Umbilical cord (tissue), 1 donor: ENCODE measurements around the gene CLDN14. TPM values are rescaled to one million over a fixed set of nuclear protein-coding genes. Genes with fewer than 3 reads are reported as not detected.

ENCODE experiments used
- total RNA-seq: library from RNA; depleted of rRNA; stranded (reverse); fragments of >200 nt; gene quantifications from one replicate; pipeline ENCODE4 v1.2.3, GENCODE V29; 2014; ENCODE audit warnings: low replicate concordance; ENCODE audit not compliant: insufficient read depth

Gene CLDN14
- total RNA-seq, 1 donor from 2014 or later = 0.96 TPM

Other genes with a start within 250 kb of the CLDN14 start
- 89.3 TPM for gene MORC3, start 159.9 kb downstream of the CLDN14 start, total RNA-seq
- gene CHAF1B, start 94.7 kb downstream of the CLDN14 start, total RNA-seq = 0.24 TPM
- 0.96 TPM for gene SIM2, start 219.0 kb upstream of the CLDN14 start, total RNA-seq